ENCODE results near the gene CD79B.

CD79B gene

GRCh38 chr17:63941162-63941561 is 9.0 kb upstream of the CD79B start:
- DNase-seq (ENCODE audit: low spot score), result no peak
- no peak for TF ChIP-seq CTCF (IDR thresholded peaks at IDR 0.05; ENCODE audit: extremely low read depth, insufficient read depth, missing control alignments)
- in situ Hi-C loops (cut with MboI; ENCODE audit: low pct_unique_long_range_greater_than_20kb, low sequenced_read_pairs, unreplicated experiment), result no loop called here

- no peak for TF ChIP-seq CTCF (IDR thresholded peaks at IDR 0.05; ENCODE audit: extremely low read depth, insufficient read depth, missing control alignments)
- in situ Hi-C loops (cut with MboI; ENCODE audit: low pct_unique_long_range_greater_than_20kb, low sequenced_read_pairs, unreplicated experiment), result no loop called here
- DNase-seq (ENCODE audit: low spot score), result no peak
Measured at GRCh38 chr17:63940584-63940983, 8.5 kb upstream of the CD79B start.

- no peak for DNase-seq (ENCODE audit: low spot score)
- TF ChIP-seq CTCF (IDR thresholded peaks at IDR 0.05; ENCODE audit: extremely low read depth, insufficient read depth, missing control alignments), result no peak
- in situ Hi-C loops (cut with MboI; ENCODE audit: low pct_unique_long_range_greater_than_20kb, low sequenced_read_pairs, unreplicated experiment), result no loop called here
Measured at GRCh38 chr17:63939884-63940283, 7.8 kb upstream of the CD79B start.

GRCh38 chr17:63939401-63939800 is 7.3 kb upstream of the CD79B start:
- no peak for DNase-seq (ENCODE audit: low spot score)
- no peak for TF ChIP-seq CTCF (IDR thresholded peaks at IDR 0.05; ENCODE audit: extremely low read depth, insufficient read depth, missing control alignments)
- in situ Hi-C loops (cut with MboI; ENCODE audit: low pct_unique_long_range_greater_than_20kb, low sequenced_read_pairs, unreplicated experiment), result no loop called here

- TF ChIP-seq CTCF (IDR thresholded peaks at IDR 0.05; ENCODE audit: extremely low read depth, insufficient read depth, missing control alignments), result no peak
- in situ Hi-C loops (cut with MboI; ENCODE audit: low pct_unique_long_range_greater_than_20kb, low sequenced_read_pairs, unreplicated experiment), result no loop called here
- DNase-seq (ENCODE audit: low spot score), result no peak
Measured at GRCh38 chr17:63937920-63938319, 5.8 kb upstream of the CD79B start.

- in situ Hi-C loops (cut with MboI; ENCODE audit: low pct_unique_long_range_greater_than_20kb, low sequenced_read_pairs, unreplicated experiment), result no loop called here
- no peak for TF ChIP-seq CTCF (IDR thresholded peaks at IDR 0.05; ENCODE audit: extremely low read depth, insufficient read depth, missing control alignments)
- DNase-seq (ENCODE audit: low spot score), result no peak
Measured at GRCh38 chr17:63937319-63937718, 5.2 kb upstream of the CD79B start.

All from GM13977 (cell line).